ENCODE data around the gene MCRIP2.
A peak's percentile ranks its signal among the peaks of the same experiment; 100 is the strongest.

MCRIP2 gene

DNA sequence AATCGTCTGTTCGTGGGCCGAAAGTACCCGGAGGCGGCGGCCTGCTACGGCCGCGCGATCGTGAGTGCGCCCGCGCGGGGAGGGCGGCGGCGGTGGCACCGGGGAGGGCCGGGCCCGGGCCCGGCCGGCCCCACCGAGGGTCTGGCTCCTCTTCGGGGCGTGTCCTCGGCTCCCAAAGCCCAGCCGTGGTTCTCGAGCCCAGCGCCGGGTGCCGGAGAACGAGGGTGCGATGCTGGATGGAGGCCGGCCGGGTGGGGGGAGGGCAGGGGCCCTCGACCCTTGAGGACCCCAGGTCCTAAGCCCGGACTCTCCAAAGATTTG lies 39.0 kb downstream of the MCRIP2 start:
- TF ChIP-seq, protein P1, sequence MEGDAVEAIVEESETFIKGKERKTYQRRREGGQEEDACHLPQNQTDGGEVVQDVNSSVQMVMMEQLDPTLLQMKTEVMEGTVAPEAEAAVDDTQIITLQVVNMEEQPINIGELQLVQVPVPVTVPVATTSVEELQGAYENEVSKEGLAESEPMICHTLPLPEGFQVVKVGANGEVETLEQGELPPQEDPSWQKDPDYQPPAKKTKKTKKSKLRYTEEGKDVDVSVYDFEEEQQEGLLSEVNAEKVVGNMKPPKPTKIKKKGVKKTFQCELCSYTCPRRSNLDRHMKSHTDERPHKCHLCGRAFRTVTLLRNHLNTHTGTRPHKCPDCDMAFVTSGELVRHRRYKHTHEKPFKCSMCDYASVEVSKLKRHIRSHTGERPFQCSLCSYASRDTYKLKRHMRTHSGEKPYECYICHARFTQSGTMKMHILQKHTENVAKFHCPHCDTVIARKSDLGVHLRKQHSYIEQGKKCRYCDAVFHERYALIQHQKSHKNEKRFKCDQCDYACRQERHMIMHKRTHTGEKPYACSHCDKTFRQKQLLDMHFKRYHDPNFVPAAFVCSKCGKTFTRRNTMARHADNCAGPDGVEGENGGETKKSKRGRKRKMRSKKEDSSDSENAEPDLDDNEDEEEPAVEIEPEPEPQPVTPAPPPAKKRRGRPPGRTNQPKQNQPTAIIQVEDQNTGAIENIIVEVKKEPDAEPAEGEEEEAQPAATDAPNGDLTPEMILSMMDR (IDR thresholded peaks at IDR 0.05; ENCODE audit: insufficient read depth, low read depth, low read length, missing control alignments), result no peak
- H3K4me3 ChIP-seq (ENCODE audit: low read depth, low read length), result peak overlapping the region; percentile 83
- no peak for DNase-seq (ENCODE audit: low read depth)

GRCh38 chr16:680967-681745 lies 39.5 kb downstream of the MCRIP2 start:
- peak; percentile 49 for DNase-seq (ENCODE audit: low read depth)
- TF ChIP-seq, protein P1 (IDR thresholded peaks at IDR 0.05; ENCODE audit: insufficient read depth, low read depth, low read length, missing control alignments), result no peak
- peak overlapping the region; percentile 83 for H3K4me3 ChIP-seq (ENCODE audit: low read depth, low read length)

DNA sequence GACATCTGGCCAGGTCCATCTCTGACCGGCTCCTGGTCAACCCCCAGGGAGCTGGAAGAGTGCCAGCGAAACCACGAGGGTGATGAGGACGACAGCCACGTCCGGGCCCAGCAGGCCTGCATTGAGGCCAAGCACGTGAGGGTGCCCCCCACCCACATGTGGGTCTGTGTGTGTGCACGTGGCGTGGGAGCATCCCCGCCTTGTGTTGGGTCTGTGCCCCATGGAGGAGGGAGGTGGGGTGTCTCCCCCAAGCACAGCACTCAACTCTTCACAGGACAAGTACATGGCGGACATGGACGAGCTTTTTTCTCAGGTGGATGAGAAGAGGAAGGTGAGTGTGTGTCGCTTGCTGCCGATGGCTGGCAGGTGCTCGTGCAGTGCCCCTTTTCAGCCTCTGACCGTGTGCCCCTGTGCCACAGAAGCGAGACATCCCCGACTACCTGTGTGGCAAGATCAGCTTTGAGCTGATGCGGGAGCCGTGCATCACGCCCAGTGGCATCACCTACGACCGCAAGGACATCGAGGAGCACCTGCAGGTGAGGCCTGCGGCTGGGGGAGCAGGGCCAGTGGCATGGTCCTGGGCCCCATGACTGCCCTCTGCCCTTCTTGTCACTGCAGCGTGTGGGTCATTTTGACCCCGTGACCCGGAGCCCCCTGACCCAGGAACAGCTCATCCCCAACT lies 40.3 kb downstream of the MCRIP2 start:
- TF ChIP-seq, protein P1 (IDR thresholded peaks at IDR 0.05; ENCODE audit: insufficient read depth, low read depth, low read length, missing control alignments), result no peak
- no peak overlapping the region for H3K4me3 ChIP-seq (ENCODE audit: low read depth, low read length)
- no peak for DNase-seq (ENCODE audit: low read depth)

- peak overlapping the region; percentile 54 for H3K4me3 ChIP-seq (ENCODE audit: low read depth, low read length)
- TF ChIP-seq, protein P1 (IDR thresholded peaks at IDR 0.05; ENCODE audit: insufficient read depth, low read depth, low read length, missing control alignments), result no peak
- DNase-seq (ENCODE audit: low read depth), result no peak
These were observed 41.1 kb downstream of the MCRIP2 start for GRCh38 chr16:682493-683395.

DNA sequence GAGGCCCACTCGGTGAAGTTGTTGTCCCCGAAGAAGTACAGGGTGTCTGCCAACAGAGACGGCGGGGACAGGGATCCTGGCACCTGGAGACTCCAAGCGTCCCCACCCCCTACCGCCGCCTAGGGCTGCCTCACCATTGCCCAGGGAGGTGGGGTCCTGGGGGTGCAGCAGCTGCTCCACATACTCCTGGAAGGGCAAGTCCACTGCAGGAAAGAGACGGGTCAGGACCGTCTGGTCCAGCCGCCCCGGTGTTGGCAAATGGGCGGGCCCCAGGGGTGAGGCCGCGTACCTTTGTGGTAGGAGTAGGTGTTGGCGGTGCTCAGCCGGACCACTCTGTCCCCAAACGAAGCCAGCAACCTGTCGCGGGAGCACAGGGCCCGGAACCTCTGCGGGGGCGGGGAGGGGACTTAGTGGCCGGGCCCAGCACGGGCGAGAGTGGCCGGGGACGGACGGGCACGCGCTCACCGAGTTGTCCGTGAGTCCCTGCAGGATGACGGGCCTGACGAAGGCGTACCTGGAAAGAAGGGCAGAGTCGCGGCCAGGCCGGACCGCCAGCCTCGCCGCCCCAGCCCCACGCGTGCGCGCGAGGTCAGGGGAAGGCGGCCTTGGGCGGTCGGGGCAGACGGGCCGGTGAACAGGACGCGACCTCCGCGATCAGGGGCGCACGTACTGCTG lies 41.9 kb downstream of the MCRIP2 start:
- peak; percentile 41 for DNase-seq (ENCODE audit: low read depth)
- peak overlapping the region; percentile 54 for H3K4me3 ChIP-seq (ENCODE audit: low read depth, low read length)
- TF ChIP-seq, protein P1 (IDR thresholded peaks at IDR 0.05; ENCODE audit: insufficient read depth, low read depth, low read length, missing control alignments), result no peak

DNA sequence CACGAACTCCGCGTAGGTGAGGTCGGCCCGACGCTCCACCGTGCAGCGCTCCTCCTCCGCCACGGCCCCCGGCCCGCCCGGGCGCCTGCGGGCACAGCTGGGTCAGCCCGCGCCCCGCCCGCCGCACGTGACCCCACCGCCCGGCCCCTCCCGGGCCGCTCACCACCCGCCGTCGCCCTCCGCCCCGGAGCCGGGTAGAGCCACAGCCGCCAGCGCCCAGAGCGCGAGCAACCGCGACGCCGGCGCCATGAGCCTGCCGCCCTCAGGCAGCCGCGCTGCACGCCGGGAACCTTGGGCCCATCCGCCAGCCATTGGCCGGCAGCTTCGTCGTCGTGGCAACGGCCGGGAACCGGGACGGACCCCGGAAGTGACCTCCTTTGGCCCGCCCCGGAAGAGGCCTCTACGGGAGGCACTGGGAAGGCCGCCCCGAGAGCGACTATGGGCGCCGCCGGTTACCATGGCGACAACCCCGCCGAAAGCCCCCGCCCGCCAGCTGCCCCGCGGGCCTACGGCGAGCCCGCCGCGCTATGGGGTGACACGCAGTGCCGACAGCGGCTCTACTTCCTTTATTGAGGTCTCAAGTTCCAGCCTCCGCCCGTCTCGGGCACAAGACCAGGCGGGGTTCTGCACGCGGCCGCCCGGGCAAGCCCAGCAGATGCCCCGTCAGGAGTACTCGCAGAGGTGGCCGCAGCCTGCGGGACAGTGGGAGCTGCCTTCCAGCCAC lies 42.6 kb downstream of the MCRIP2 start, which contains the start of gene JMJD8:
TSS of gene JMJD8 (minus strand) at position 264 of the 724 bp plus-strand sequence. CDS start at position 249, 15 bp downstream.
- peak within 1 kb of the TSS; percentile 54 for H3K4me3 ChIP-seq (ENCODE audit: low read depth, low read length)
- TF ChIP-seq, protein P1 (IDR thresholded peaks at IDR 0.05; ENCODE audit: insufficient read depth, low read depth, low read length, missing control alignments), result no peak
- peak; percentile 98 for DNase-seq (ENCODE audit: low read depth)
